ENCODE results near the gene POU2AF3.

POU2AF3 gene

DNA sequence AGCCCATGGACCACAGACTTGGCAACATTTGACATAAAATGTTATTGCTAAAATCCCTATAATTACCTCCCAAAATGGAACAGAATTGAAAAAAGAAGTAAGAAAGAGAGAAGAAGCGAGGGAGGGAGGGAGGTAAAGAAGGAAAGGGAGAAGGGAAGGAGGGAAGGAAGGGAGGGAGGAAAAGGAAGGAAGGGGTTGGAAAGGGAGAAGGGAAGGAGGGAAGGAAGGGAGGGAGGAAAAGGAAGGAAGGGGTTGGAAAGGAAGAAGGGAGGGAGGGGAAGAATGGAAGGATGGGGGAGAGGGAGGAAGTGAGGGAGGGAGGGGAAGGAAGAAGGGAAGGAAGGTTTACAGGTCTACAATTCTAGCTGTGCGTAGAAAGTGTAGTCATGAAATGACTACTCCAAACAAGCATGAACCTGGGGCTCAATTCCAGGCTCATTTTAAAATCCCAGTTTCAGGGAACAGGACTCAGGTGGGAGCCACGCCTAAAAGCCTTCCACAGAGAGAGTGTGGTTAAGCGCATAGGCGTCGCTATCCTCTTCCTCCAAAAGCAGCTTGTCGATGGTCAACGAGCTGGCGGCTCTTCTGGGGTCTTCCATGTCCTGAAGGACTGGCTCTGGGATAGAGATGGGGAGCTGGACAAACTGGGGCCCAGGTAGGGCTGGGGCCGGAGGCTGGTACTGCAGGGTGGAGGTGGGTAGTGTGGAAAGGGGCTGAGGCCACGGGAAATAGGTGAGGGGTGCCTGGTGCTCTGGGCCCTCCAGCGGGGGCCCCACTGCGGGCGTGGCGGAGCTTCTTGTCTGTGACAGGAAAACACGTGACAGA lies 55.6 kb downstream of the POU2AF3 start:
- no peak for DNase-seq (ENCODE audit: low read depth in 2 of 2)

DNA sequence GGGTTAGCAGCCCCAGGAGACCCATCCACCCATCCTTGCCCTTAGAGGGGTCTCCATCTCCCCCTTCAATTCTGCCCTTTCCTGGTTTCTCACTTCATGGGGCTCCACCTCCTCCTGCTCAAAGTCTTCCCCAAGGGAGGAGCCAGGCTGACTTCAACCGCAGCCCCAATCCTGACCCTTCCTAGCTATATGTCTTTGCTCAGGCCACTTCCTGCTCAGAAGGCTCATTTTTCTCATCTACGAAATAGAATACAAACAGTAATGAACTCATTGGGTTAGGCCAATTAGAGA lies 56.2 kb downstream of the POU2AF3 start:
- DNase-seq (ENCODE audit: low read depth in 2 of 2): no peak

GRCh38 chr11:111355101-111355500 lies 56.8 kb downstream of the POU2AF3 start:
- DNase-seq (ENCODE audit: low read depth in 2 of 2): no peak

- DNase-seq (ENCODE audit: low read depth in 2 of 2): no peak
Measured at GRCh38 chr11:111355956-111356659, 57.8 kb downstream of the POU2AF3 start.

- DNase-seq (ENCODE audit: low read depth in 2 of 2): no peak
Measured at GRCh38 chr11:111356660-111357048, 58.3 kb downstream of the POU2AF3 start.

- no peak for DNase-seq (ENCODE audit: low read depth in 2 of 2)
Measured at GRCh38 chr11:111357150-111358037, 59.0 kb downstream of the POU2AF3 start.
